ENCODE data around the gene CTNNA2.

The CTNNA2 gene

DNA sequence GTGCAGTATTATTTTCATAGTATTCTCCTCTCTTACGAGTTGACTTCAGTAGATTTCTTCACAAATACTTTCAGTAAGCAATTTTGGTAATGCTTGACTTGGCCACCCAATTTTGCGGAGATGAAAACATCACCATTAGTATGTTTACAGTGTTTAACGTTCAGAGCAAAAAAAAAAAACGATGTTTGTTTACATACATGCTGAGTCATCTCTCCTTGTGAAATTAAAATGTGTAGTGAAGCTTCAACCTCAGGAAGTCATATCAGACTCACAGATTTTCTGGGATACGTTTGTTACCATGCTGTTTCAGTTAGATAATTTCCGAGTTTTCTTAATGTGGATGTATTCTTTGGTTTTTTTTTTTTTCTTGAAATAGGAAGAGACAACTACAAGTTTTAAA lies 100.1 kb downstream of the CTNNA2 start:
- DNase-seq (ENCODE audit: low spot score): no peak

DNA sequence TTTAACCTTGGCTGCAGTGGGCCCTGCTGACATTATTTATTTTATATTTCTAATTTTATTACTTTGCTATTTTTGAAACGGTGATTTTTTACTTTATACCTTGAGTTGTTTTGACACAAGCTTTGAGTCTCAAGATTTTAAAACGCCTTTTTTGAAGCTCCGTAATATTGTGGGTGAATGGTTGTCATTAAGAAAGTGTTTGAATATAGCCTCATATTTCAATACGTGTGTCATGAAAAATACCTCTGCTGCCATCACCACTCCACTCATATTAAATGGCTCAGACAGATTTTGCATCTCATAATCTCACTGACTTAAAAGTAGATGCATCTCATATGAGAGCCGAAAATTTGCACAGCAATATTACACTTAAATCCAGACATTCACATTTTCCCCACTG lies 106.6 kb downstream of the CTNNA2 start:
- DNase-seq (ENCODE audit: low spot score): no peak

DNA sequence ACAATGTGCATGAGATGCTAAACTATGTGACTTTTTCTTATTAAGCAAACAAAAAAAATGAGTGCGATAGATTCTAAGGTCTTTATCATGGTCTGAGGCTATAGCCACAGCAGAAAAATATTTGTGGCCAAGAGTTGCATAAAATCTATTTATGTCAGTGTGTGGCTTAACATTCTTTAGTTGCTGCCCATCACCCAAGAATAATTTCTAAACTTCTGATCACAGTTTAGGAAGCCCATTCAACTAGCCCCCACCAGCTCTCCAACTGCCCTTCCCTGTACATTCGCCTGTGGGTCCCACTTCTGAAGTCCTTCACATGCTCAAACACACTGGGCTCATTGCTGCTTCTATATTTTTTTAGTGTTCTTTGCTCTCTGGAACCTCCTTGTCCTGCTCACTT lies 107.1 kb downstream of the CTNNA2 start:
- no peak for DNase-seq (ENCODE audit: low spot score)

DNA sequence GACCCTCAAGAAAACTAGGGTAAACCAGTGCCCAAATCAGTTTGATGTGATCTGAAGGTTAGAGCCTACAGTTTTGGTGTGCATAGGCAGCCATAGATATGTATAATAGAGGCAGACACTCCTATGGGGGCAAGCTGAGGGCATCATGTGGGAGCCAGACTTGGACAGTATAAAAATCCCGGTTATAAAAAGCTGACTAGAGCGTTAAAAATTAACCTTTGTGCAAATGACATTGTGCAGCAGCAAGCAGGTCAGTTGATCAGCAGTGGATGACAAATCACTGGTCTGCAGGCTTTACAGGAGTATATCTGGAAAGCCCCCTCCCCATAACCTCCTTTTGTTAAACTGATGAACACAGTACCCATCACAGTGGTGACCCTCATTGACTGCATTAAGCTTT lies 107.8 kb downstream of the CTNNA2 start:
- no peak for DNase-seq (ENCODE audit: low spot score)

DNA sequence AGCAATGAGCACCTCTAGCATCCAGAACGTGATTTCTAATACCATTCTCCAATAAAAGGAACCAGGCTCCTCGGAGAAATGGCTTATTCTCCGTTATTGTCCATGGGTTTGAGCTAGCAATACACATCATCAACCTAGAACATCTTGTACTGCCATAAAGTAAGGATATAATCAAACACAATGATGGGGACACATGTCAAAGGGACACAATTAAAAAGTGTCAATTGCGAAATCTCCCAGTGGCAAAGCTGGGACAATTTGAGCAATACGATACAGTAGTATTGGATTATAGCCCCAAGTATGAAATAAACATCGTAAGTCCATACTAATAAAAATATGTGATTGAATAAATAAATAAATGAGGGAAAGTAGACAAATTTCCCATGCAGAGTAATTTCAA lies 108.4 kb downstream of the CTNNA2 start:
- no peak for DNase-seq (ENCODE audit: low spot score)

DNA sequence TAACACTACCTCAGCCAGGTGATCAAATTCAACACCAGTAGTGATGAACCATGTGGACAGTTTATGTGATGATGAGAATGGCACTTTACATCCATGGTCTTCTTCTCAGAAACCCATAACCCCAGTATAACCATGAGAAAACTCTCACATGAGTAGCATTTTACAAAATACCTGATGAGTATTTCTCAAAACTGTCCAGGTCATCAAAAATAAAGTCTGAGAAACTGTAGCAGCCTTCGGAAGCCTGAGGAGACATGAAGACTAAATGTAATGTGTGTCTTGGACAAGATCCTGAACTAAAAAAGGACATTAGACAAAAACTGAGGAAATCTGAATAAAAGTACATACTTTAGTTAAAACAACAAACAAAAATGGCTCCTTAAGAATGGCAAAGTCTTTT lies 108.9 kb downstream of the CTNNA2 start:
- DNase-seq (ENCODE audit: low spot score): no peak

DNA sequence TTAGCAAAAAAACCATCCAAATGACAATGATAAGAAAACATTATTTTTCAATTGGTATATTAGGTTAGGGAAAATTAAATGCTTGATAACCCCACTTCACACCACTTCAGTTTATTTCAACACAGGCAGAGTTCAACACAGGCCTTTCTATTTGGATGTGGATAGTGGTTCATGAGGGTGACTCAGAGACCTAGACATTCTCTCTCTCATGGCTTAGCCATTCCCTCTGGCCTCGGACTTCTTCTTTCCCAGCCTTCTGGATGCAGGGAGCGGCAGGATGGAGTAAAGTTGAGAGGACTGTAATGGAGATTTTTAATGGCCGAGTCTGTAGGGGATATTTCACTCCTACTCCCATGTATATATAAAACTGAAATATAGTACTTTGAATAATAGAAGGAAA lies 109.7 kb downstream of the CTNNA2 start:
- DNase-seq (ENCODE audit: low spot score): no peak

DNA sequence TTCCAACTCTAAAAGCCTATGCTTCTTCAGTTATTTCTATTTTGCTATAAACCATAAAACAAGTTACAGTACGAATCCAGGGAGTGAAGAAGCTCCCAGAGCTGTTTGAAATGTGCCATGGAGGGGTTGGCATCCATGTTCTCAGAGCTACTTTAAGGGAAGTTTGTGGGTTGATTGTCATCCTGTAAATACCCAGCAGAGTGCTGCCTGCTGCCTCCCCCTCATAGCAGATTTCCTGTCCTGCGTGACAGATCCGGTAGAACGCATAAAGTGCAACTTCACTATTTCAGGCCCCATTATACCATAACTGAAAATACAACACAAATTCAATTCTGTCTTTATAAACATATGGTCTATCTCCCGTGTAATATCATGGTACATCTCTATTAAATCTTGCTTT lies 114.4 kb downstream of the CTNNA2 start:
- DNase-seq (ENCODE audit: low spot score): no peak

DNA sequence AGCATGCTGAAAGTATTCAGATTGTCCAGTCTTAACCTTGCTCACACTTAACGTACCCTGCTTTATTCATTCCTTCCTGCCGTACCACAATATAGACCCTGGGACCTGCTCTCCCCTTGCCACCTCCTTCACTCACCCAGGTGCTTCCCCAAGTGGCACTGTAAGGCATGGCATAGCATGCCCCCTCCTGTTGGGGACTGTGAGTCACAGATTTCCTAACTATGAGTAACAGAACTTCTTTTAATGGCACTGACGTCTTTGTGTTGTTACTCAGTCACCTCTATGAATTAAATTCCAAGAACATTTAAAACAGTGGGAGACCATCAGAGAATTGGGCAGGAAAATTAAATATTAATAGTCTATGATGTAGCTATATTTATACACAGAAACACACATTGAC lies 117.2 kb downstream of the CTNNA2 start:
- no peak for DNase-seq (ENCODE audit: low spot score)

DNA sequence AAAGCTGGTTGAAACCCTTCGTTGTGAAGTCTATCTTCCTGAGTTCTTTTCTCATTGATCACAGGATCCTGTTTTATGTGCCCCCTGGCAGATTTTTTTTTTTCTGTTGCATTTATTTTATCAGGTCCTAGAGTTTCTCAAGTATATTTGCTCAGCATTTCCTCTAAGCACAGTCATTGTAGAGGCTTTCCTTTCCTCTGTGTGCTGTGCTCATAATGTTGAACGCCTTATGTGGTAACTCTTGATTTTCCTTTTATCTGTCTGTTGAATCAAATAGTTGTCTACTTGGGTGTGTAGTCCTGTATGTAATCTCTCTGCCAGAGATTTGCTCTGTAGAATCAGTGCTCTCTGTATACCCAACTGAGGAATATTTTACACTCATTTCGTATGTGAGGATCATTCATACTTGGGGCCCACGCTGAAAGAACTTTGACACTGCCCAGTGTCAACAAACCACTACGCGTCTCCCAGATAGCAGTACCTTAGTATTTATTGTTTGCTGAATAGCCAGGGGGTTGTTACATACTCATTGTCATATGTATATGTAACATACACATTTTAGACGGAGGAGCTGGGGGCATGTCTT lies 118.2 kb downstream of the CTNNA2 start:
- DNase-seq (ENCODE audit: low spot score): no peak

DNA sequence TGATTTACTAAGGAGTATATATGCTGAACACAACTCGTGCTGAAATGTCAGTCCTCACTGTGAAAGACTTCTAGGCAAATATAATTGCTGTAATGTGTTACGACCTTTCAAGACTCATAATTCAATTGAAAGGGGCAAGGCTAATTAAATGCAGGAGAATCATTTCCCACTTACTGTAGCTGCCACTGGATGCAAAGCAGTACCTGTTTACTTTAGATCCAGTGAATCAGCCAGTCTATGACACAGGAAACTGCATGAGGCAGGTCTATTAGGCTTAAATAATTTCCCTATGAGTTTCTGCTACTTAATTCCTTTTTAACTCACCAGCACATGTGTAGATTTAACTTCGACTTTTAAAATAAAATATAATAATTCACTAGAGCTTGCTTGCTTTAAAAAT lies 125.6 kb downstream of the CTNNA2 start:
- DNase-seq (ENCODE audit: low spot score): no peak

DNA sequence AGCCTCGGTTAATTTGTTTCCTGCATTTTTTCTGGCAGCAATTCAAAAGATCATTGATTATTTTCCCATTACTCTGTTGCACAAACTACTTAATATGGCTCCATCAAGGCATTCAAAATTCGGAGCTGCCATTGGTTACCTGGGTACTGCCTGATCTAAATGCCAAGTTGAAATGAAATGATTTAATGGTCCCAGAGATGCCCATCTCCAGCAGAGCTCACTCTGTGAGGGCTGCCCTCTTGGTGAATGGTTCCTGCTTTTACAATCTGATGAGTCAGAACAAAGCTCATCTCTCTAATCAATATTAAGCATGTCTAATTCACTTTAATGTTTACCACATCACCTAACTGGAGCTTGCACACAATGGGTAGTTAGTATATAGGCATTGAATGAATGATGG lies 126.1 kb downstream of the CTNNA2 start:
- no peak for DNase-seq (ENCODE audit: low spot score)

DNA sequence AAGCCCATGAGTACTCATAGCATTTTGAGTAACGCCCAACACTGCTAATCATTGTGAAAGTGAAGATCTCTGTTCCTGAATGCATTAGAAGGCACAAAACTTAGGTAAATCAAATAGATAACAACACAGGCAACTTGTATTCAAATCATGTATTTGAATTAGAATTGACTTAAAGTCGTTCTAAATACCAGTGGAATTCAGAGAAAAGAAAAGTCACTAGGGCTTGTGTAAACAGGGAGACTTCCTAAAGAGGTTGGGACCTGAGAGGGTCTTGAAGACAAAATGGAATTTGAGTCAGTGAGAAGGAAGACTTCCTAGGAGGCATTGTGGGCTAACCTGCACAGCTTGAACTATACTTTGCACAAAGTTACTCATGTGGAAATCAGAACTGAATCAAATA lies 127.2 kb downstream of the CTNNA2 start:
- DNase-seq (ENCODE audit: low spot score): no peak

DNA sequence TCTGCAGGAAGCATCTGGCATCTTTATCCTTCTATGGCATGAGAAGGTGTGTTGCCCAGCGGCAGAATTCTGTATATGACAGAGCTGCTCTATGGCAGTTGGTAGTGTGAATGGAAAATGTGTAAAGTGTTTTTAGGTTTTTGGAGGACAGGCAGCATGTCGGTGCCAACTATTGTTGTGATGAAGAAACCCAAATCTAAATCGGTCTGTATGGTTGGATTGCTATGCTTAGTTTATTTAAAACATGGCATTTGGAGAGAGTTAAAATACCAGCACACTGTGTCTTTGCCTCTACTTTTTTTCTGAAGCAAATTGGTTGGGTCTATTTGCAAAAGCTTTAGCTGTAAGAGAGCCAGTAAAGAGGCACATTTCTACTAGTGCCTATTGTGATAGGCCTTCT lies 136.7 kb downstream of the CTNNA2 start:
- DNase-seq (ENCODE audit: low spot score): no peak

DNA sequence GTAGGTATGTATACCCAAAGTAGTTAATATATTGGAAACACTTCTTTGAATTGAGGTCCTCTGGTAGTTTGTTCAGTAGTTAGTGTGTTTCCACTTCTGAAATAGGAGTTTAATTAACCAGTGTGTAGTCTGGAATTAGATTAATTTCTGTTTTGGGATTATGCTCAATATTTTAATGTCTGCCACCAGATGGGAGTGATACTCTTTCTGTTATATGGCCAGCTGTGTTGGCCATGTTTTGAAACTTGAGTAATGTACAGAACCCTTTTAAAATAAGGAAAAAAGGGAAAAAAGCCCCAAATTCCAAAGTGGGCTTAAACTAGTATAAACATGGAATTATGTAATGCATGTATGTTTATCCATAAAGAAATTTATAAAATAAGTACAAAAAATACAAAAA lies 147.7 kb downstream of the CTNNA2 start:
- no peak for DNase-seq (ENCODE audit: low spot score)

DNA sequence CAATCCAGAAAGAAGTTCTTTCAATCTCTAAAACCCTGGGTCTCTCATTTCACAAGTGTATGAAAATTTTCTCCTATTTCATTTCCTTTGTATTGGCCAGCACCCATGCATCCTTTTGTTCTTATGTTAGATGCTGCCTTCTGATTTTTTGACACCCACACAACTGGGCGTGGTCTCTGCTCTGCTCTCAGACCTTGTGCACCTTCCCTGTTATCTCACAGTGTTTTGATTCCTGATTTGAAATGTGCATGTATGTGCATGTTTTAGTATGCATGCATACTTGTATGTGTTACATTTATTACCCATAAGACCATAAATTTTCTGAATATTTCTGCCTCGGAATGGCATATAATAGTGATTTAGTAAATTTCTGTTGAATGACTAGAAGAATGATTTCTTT lies 152.2 kb downstream of the CTNNA2 start:
- no peak for DNase-seq (ENCODE audit: low spot score)

DNA sequence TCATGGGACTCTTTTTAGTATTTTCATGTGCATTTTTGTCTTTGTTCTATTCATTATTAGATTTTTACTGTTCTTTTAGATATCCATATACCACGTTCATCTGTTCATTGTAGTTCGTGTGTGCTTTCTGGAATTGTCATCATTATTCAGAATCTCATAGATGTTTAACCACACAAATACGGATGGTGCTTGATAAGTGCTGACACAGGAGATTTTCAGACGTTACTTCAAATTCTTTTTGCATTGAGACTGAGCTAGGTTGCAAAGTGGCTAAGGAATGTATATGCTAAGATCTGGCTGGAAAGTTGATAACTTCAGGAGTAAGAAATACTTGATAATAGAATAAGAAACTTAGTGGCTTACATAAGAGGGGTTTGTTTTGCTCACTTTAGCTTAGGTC lies 153.6 kb downstream of the CTNNA2 start:
- DNase-seq (ENCODE audit: low spot score): no peak

DNA sequence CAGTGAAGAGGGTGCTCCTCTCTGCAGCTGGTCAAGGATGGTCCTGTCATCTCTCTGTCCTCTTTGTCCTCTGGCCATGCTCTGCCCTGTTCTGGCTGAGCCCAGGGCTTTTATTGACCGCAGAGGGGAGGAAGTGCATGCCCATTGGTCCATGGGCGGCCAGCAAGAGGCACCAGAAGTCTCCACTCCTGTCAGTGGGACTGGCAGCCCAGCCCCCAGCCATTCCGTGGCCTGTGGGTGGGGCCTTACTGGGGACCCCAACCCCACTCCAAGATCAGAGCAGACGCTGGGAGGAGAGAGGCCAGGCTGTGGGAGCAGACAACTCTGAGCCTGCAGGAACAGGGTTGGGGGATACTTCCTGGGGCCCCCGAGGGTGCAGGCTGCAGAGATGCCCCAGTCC lies 156.9 kb downstream of the CTNNA2 start:
- DNase-seq (ENCODE audit: low spot score): no peak

DNA sequence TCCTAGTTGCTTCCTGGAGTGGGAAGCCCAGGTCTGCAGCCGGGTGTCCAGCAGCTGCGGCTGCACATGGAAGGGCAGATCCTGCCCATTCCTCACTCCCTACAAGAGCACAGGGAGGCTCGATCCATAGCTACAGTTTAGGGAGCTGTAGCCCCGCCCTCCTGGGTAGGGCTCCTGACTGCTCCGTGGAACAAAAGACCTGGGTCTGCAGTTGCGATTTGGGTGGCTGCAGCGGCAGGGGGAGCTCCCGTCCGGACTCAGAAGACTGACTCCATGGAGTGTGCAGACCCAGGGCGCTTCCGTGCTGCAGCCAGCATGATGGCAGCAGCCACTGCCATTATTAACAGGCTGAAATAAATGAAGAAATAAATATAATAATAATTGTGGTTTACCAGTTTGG lies 157.3 kb downstream of the CTNNA2 start:
- no peak for DNase-seq (ENCODE audit: low spot score)

DNA sequence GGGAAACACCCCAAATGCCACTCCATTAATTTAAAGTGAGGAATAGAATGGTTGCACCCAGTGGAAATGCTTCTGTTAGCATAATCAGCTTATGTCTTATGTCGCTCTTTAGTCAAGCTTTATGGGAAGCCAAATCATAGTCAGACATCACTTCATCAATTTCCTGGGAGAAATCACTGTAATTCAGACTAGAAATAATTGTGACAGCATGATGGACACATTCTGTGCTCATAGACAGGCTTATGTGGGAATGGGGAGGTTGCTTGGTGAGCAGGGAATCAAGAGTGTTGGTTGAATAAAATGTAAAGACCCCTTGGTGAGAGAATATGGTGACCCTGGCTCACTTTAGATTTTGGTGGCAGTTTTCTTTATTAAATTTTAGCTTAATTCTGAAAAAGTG lies 174.0 kb downstream of the CTNNA2 start:
- DNase-seq (ENCODE audit: low spot score): no peak

DNA sequence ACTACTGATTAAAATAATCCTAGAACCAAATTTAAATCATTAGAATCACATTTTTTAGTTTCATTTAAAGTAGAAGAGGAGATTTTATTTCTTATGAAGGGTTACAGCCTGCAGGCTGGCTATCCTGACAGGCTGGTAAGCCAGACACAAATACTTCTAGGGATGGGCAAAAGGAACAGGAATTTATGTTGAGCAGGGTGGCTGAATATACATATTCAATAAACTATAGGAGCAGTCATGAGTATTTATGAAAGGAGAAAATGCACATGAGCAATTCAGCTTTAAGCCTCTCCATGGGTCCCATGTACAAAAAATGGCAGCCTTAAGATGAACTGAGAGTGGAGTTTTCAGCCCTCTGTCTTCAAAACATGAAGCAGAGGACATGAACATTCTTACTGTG lies 182.4 kb downstream of the CTNNA2 start:
- DNase-seq (ENCODE audit: low spot score): no peak

DNA sequence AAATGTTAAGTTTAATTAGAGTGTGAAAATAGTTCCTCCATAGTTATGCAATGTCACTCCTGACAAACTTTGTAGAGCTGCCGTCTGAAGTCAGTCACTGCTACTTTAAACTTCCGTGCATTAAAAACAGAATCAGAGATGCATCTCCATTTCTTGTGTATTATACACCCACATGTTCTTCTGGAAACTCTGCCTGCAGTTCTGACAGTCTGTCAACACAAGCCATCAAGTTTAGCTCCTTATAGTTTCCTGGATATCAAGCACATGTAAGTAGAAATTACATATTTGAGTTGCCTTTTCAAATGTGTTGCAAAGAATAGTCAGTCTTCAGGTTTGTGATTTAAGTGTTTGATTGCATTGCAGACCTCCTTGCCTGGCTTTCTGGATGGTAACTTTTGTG lies 184.3 kb downstream of the CTNNA2 start:
- DNase-seq (ENCODE audit: low spot score): no peak

DNA sequence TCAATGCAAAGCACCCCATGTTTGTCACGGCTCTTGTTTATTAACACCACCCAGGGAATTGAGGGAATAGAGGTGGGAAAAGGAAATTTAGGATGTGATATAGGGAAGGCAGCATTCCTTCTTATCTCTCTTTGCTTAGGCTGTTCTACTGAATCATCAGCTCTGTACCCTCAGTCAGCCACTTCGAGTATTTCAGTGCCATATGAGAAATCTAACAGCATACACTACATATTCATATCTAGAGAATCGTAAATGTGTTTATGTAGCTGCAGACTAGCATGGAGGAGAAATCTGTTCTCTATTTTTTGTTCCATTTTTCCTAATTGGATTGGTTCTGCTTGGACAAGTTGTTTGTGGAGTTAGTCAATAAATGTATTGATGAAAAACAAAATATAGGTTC lies 187.8 kb downstream of the CTNNA2 start:
- DNase-seq (ENCODE audit: low spot score): no peak

DNA sequence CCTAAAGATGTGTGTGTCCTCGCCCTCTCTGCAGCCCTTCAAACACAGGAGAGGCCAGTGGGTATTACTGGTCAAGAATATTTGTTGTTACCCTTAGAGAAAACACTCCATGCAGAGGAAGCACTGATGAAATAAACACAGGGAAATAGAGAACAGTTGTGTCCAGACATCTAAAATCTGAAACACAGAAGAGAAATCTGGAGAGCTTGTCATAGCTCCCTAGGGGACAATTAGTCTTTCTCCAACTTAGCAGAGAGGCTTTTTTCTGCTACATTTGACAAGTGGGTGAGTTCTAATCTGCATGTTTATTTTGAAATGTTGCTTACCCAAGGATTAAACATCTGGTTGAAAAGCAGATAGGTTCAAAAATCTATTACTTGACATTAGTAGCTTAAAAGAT lies 190.1 kb downstream of the CTNNA2 start:
- DNase-seq (ENCODE audit: low spot score): no peak

DNA sequence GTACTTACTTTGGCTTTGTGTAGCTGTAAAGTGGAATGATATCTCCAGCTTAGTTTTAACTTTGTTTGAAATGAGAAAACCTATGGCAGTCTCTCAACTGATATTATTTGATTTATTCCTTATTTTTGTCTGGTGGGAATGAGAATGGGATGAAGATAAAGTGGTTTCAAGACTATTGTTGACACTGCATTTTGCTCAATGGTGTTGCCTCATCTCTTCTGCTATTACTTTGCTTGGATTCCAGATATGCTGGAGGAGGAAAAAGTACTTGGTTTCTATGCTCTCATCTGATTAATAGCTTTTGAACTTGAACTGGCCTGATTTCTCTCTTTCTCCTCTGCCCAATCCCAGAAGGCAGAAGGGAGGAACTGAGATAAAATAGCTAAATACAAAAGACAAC lies 198.2 kb downstream of the CTNNA2 start:
- DNase-seq (ENCODE audit: low spot score): no peak
